Activated T-helper 17 cell treated with anti-CD3 and anti-CD28 coated beads, Interleukin-2, amount 50 U/mL, for 72 hours (primary cell): ENCODE results near the gene PTPN12. TPM values are rescaled to one million over a fixed set of nuclear protein-coding genes. Genes with fewer than 3 reads are reported as not detected.
"Not testable (repeated sequence)": the region's sequence is repeated elsewhere in the genome, so short reads cannot be mapped to it uniquely, and the experiment has no call there.

Source experiments
- ATAC-seq: fragments of 150-1000 bp; cut with Tn5 transposase; replicated peaks from 2 replicates; pipeline ENCODE4 v1.10.0; 2021; ENCODE audit warnings: mild to moderate bottlenecking, moderate library complexity
- H3K27ac Mint-ChIP-seq: one replicate; pipeline ENCODE4 v1.8.0; 2022; ENCODE audit warnings: mixed read lengths
- H3K27me3 Mint-ChIP-seq: one replicate; pipeline ENCODE4 v1.8.0; 2022; ENCODE audit warnings: mixed read lengths
- H3K36me3 Mint-ChIP-seq: one replicate; pipeline ENCODE4 v1.8.0; 2022; ENCODE audit warnings: low read depth, mild to moderate bottlenecking, mixed read lengths
- H3K4me1 Mint-ChIP-seq: one replicate; pipeline ENCODE4 v1.8.0; 2022; ENCODE audit warnings: mixed read lengths
- H3K4me3 Mint-ChIP-seq: one replicate; pipeline ENCODE4 v1.8.0; 2022; ENCODE audit warnings: mild to moderate bottlenecking, mixed read lengths
- H3K9me3 Mint-ChIP-seq: one replicate; pipeline ENCODE4 v1.8.0; 2022; ENCODE audit warnings: mixed read lengths
- total RNA-seq, 2 donors: library from RNA; stranded (reverse); gene quantifications; one replicate each; pipeline ENCODE4 v1.2.3, GENCODE V29; 2022

PTPN12 gene
- total RNA-seq, result 10 to 100 TPM; 10.8 to 11.7 TPM

DNA sequence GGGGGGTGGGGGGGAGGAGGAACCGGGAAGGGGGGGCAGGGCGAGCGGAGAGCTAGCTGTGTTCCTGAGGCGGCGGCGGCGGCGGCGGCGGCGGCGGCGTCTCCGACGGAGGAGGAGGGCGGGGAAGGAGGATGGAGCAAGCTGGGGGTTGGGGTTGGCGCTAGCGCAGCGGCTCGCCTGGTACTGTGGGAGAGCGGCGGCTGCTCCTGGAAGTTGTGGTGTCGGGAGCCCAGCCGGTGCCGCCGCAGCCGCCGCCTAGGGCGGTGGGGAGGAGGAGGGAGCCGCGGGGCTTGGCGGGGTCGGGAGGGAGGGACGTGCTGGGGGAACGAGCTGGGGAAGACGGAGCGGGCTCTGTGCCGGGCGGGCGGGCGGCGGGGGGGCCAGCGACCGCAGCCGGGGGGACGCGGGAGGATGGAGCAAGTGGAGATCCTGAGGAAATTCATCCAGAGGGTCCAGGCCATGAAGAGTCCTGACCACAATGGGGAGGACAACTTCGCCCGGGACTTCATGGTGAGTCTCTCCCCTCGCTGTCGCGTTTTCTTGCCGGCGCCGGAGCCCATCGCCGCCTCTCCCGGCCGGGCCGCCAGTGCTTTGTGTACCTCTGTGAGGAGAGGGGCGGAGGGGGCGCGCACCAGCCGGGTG lies at the start of gene PTPN12:
PTPN12 (plus strand) TSS at position 160 of the 642 bp plus-strand sequence; CDS start at position 412, 252 bp downstream.
- Mint-ChIP-seq H3K27me3 (no peaks in the 10 kb centered on the region), H3K36me3 (no peaks in the 10 kb centered on the region), H3K27ac (peak within 1 kb of the TSS; percentile 74), H3K9me3 (no peaks in the 10 kb centered on the region), H3K4me1 (peaks cover 6% of the 10 kb centered on the region), H3K4me3 (peak within 1 kb of the TSS; percentile 84)
- peak; percentile 68 for ATAC-seq

GRCh38 chr7:77488986-77489385 lies 48.1 kb upstream of the PTPN12 start:
- H3K4me3 Mint-ChIP-seq, result no peak overlapping the region
- H3K4me1 Mint-ChIP-seq, result no peaks in the 10 kb centered on the region
- H3K36me3 Mint-ChIP-seq, result no peaks in the 10 kb centered on the region
- no peak for ATAC-seq
- H3K9me3 Mint-ChIP-seq, result peaks cover 5% of the 10 kb centered on the region
- peaks cover 13% of the 10 kb centered on the region for H3K27me3 Mint-ChIP-seq
- no peak overlapping the region for H3K27ac Mint-ChIP-seq

- Mint-ChIP-seq H3K9me3 (peaks cover 7% of the 10 kb centered on the region), H3K4me3 (no peak overlapping the region), H3K4me1 (no peaks in the 10 kb centered on the region), H3K27ac (no peak overlapping the region), H3K27me3 (peaks cover 7% of the 10 kb centered on the region), H3K36me3 (no peaks in the 10 kb centered on the region)
- no peak for ATAC-seq
These were observed 40.0 kb upstream of the PTPN12 start for GRCh38 chr7:77497079-77497478.

- Mint-ChIP-seq H3K9me3 (peaks cover 4% of the 10 kb centered on the region), H3K4me1 (no peaks in the 10 kb centered on the region), H3K27me3 (peaks cover 7% of the 10 kb centered on the region), H3K4me3 (no peak overlapping the region), H3K36me3 (no peaks in the 10 kb centered on the region), H3K27ac (no peak overlapping the region)
- no peak for ATAC-seq
These were observed 38.3 kb upstream of the PTPN12 start for GRCh38 chr7:77498659-77499379.

- H3K27ac Mint-ChIP-seq, result no peak overlapping the region
- no peaks in the 10 kb centered on the region for H3K4me1 Mint-ChIP-seq
- no peaks in the 10 kb centered on the region for H3K9me3 Mint-ChIP-seq
- no peaks in the 10 kb centered on the region for H3K36me3 Mint-ChIP-seq
- no peak for ATAC-seq
- H3K4me3 Mint-ChIP-seq, result no peak overlapping the region
- no peaks in the 10 kb centered on the region for H3K27me3 Mint-ChIP-seq
These were observed 35.9 kb upstream of the PTPN12 start for GRCh38 chr7:77501192-77501515.

- H3K27ac Mint-ChIP-seq, result no peak overlapping the region
- H3K4me3 Mint-ChIP-seq, result no peak overlapping the region
- no peaks in the 10 kb centered on the region for H3K9me3 Mint-ChIP-seq
- no peak for ATAC-seq
- H3K4me1 Mint-ChIP-seq, result no peaks in the 10 kb centered on the region
- no peaks in the 10 kb centered on the region for H3K36me3 Mint-ChIP-seq
- H3K27me3 Mint-ChIP-seq, result no peaks in the 10 kb centered on the region
These were observed 32.1 kb upstream of the PTPN12 start for GRCh38 chr7:77504951-77505350.

DNA sequence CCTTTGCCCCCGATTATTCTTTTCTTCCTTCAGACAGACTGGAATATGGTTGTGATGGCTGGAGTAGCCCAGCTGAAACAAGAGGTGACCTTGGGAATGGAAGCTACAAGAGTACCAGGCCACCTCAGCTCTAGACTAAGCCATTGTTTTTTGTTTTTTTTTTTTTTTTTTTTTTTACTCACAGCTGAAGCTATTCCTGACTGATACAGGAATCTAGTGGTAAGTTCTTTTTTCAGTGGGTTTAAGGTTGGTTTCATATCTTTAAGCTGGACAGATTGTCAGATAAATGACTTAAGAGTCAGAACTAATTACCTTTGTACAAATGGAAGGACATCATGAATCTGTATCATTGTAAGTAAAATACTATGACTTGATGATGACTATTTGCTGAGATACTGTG lies 30.2 kb upstream of the PTPN12 start:
- Mint-ChIP-seq H3K4me3 (no peak overlapping the region), H3K9me3 (no peaks in the 10 kb centered on the region), H3K4me1 (no peaks in the 10 kb centered on the region), H3K36me3 (no peaks in the 10 kb centered on the region), H3K27ac (no peak overlapping the region), H3K27me3 (no peaks in the 10 kb centered on the region)
- ATAC-seq, result no peak

DNA sequence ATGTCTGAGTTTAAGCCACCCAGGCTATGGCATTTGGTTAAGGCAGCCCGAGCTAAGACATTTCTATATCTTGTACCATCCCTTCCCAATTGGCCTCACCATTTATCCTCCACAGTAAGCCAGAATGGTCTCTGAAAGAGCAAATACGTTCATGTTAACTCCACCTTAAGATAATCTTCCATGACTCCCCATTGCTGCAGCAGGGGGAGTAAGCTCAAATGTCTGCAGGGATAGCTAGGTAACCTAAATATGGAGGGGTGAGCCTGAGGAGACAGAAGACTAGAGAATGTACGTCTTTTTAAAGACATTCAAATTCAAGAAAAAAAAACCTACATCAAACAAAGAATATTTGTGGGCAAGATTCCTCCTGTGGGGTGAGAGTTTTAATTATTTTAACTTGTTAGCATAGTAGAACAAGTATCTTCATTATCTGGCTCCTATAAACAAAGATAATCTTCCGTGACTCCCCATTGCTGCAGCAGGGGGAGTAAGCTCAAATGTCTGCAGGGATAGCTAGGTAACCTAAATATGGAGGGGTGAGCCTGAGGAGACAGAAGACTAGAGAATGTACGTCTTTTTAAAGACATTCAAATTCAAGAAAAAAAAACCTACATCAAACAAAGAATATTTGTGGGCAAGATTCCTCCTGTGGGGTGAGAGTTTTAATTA lies 24.0 kb upstream of the PTPN12 start:
- not testable (repeated sequence) for H3K27ac Mint-ChIP-seq, H3K9me3 Mint-ChIP-seq, H3K4me1 Mint-ChIP-seq, H3K4me3 Mint-ChIP-seq, ATAC-seq, H3K27me3 Mint-ChIP-seq, H3K36me3 Mint-ChIP-seq

GRCh38 chr7:77516085-77516484 lies 21.0 kb upstream of the PTPN12 start:
- Mint-ChIP-seq H3K4me1 (no peaks in the 10 kb centered on the region), H3K36me3 (no peaks in the 10 kb centered on the region), H3K27me3 (peaks cover 12% of the 10 kb centered on the region), H3K4me3 (no peak overlapping the region), H3K27ac (no peak overlapping the region), H3K9me3 (no peaks in the 10 kb centered on the region)
- no peak for ATAC-seq

- no peak overlapping the region for H3K4me3 Mint-ChIP-seq
- H3K9me3 Mint-ChIP-seq, result no peaks in the 10 kb centered on the region
- H3K4me1 Mint-ChIP-seq, result no peaks in the 10 kb centered on the region
- H3K36me3 Mint-ChIP-seq, result no peaks in the 10 kb centered on the region
- no peak for ATAC-seq
- peaks cover 16% of the 10 kb centered on the region for H3K27me3 Mint-ChIP-seq
- H3K27ac Mint-ChIP-seq, result no peak overlapping the region
These were observed 16.8 kb upstream of the PTPN12 start for GRCh38 chr7:77520261-77520660.

- H3K27me3 Mint-ChIP-seq, result peaks cover 14% of the 10 kb centered on the region
- not testable (repeated sequence) for H3K36me3 Mint-ChIP-seq, H3K4me3 Mint-ChIP-seq, H3K27ac Mint-ChIP-seq, H3K4me1 Mint-ChIP-seq, H3K9me3 Mint-ChIP-seq, ATAC-seq
These were observed 15.6 kb upstream of the PTPN12 start for GRCh38 chr7:77521537-77521936.

DNA sequence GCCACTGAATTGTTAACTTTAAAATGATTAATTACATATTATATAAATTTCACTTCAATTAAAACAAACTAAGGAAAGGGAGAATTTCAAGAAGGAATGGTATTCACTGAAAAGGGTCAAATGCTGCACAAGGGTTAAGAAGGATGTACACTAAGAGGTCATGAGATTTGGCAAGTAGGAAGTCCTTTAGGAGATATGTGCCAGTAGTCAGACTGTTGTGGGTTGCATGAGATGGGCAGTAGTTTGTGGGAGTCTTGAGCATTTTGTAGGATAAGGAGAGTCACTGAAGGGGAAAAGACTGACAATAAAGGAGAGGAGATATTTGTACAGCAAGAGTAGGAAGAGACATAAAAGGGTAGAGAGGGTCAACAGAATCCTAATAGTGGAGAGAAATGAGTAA lies 12.4 kb upstream of the PTPN12 start:
- no peak for ATAC-seq
- Mint-ChIP-seq H3K4me1 (no peaks in the 10 kb centered on the region), H3K27ac (no peak overlapping the region), H3K27me3 (peaks cover 4% of the 10 kb centered on the region), H3K4me3 (no peak overlapping the region), H3K9me3 (no peaks in the 10 kb centered on the region), H3K36me3 (no peaks in the 10 kb centered on the region)

- peaks cover 4% of the 10 kb centered on the region for H3K27me3 Mint-ChIP-seq
- H3K4me1 Mint-ChIP-seq, result no peaks in the 10 kb centered on the region
- no peak for ATAC-seq
- H3K36me3 Mint-ChIP-seq, result no peaks in the 10 kb centered on the region
- H3K4me3 Mint-ChIP-seq, result no peak overlapping the region
- H3K9me3 Mint-ChIP-seq, result no peaks in the 10 kb centered on the region
- no peak overlapping the region for H3K27ac Mint-ChIP-seq
These were observed 11.9 kb upstream of the PTPN12 start for GRCh38 chr7:77525231-77525630.

GRCh38 chr7:77528368-77528767 lies 8.7 kb upstream of the PTPN12 start:
- no peaks in the 10 kb centered on the region for H3K36me3 Mint-ChIP-seq
- no peak for ATAC-seq
- no peak overlapping the region for H3K27ac Mint-ChIP-seq
- no peaks in the 10 kb centered on the region for H3K4me1 Mint-ChIP-seq
- no peak overlapping the region for H3K4me3 Mint-ChIP-seq
- peaks cover 4% of the 10 kb centered on the region for H3K27me3 Mint-ChIP-seq
- no peaks in the 10 kb centered on the region for H3K9me3 Mint-ChIP-seq

DNA sequence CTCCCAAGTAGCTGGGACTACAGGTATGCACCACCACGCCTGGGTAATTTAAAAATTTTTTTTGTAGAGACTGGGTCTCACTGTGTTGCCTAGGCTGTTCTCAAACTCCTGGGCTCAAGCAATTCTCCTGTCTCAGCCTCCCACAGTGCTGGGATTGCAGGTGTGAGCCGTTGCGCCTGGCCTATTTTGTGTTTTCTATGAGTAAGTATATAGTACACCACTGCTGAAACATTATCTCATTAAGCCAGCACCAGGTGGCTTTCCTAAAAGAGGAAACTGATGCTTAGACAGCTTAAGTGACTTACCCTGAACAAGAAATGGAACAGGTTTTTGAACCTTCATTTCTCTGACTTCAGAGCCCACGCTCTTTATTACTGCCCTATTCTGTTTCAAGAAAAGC lies 7.8 kb upstream of the PTPN12 start:
- Mint-ChIP-seq H3K4me3 (no peak overlapping the region), H3K4me1 (no peaks in the 10 kb centered on the region), H3K36me3 (no peaks in the 10 kb centered on the region), H3K9me3 (no peaks in the 10 kb centered on the region), H3K27me3 (peaks cover 4% of the 10 kb centered on the region), H3K27ac (no peak overlapping the region)
- ATAC-seq, result no peak
